Thyroid gland (tissue), 4 donors: Measurements from ENCODE around the gene SORL1.

ENCODE experiments used
- POLR2A ChIP-seq, 2 donors: fragments of 450-650 bp; IDR thresholded peaks; one replicate each; pipeline ENCODE4 v1.6.1; 2017; ENCODE audit warnings: antibody characterized with exemption in 2 of 2, mild to moderate bottlenecking in 2 of 2, moderate library complexity in 1 of 2
- TF ChIP-seq, protein P1 (sequence below), 6 experiments: fragments of 200-600 bp in 3 of 6; fragments of 450-650 bp in 3 of 6; sonication (generic) in 3 of 6; IDR thresholded peaks; one replicate each; pipeline ENCODE4 v1.5.1; 2016 to 2019; ENCODE audit warnings: antibody characterized with exemption in 6 of 6, mild to moderate bottlenecking in 2 of 6, inconsistent platforms in 1 of 6, moderate library complexity in 1 of 6

DNA sequence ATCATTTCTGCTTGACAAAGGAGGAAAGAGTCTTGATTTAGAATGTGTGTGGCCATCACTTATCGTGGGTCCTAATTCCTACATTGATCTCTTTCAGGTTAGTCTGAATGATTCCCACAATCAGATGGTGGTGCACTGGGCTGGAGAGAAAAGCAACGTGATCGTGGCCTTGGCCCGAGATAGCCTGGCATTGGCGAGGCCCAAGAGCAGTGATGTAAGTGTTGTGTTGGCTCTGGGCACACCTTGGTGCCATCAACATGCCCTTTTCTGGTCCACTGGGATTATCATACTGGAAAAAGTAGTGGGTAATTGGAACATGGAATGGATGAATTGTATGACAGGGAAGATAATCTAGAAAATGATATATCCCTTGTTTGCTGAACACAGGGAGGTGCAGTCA, 17.8 kb downstream of the SORL1 start:
- TF ChIP-seq, protein P1, sequence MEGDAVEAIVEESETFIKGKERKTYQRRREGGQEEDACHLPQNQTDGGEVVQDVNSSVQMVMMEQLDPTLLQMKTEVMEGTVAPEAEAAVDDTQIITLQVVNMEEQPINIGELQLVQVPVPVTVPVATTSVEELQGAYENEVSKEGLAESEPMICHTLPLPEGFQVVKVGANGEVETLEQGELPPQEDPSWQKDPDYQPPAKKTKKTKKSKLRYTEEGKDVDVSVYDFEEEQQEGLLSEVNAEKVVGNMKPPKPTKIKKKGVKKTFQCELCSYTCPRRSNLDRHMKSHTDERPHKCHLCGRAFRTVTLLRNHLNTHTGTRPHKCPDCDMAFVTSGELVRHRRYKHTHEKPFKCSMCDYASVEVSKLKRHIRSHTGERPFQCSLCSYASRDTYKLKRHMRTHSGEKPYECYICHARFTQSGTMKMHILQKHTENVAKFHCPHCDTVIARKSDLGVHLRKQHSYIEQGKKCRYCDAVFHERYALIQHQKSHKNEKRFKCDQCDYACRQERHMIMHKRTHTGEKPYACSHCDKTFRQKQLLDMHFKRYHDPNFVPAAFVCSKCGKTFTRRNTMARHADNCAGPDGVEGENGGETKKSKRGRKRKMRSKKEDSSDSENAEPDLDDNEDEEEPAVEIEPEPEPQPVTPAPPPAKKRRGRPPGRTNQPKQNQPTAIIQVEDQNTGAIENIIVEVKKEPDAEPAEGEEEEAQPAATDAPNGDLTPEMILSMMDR (IDR thresholded peaks at IDR 0.05): no peak
- TF ChIP-seq POLR2A (IDR thresholded peaks at IDR 0.05): no peak
